Measurements from ENCODE around the gene METTL1.

METTL1 gene

DNA sequence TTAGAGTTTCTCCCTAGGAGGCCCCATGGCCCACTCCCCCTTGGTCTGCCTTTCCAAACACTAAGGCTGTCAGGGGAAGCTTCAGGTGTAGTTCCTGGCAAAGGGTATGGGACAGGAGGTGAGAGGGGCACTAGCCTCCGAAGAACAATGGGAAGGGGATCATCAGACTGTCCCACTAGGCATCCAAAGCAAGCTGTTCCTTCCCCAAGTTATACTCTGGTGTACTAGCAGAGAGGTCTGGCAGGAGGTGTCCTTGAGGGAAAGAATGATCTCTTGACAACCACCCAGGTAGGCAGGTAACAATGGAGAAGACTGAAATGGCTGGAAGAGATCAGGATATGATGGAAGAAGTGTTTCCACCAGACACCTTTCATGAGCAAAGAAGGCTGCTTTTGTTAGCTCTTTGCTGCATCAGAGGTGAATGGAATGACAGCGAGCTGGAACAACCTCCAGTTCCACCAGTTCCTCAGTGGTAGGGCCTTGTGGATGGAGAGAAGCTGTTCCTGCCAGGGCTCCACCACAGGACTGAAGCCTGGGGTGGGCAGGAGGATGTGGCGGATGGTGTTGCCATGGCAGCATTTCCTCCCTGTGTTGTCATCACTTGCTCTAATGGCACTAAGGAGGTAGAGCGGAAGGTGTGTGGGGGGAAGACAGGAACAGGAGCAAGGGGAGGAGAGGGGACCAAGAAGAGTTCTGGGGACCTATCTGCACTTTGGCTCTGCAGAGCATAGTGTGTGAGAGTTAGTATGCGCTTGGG is 31.1 kb downstream of the METTL1 start:
- Mint-ChIP-seq H3K9me3 (peaks cover 8% of the 10 kb centered on the region), H3K27me3 (ENCODE audit: low read depth, poor library complexity) (peaks cover 87% of the 10 kb centered on the region), H3K36me3 (ENCODE audit: low read depth) (peaks cover 3% of the 10 kb centered on the region), H3K4me1 (peaks cover 33% of the 10 kb centered on the region), H3K27ac (no peak overlapping the region), H3K4me3 (no peak overlapping the region)
- DNase-seq, result no peak
- TF ChIP-seq, protein P1, sequence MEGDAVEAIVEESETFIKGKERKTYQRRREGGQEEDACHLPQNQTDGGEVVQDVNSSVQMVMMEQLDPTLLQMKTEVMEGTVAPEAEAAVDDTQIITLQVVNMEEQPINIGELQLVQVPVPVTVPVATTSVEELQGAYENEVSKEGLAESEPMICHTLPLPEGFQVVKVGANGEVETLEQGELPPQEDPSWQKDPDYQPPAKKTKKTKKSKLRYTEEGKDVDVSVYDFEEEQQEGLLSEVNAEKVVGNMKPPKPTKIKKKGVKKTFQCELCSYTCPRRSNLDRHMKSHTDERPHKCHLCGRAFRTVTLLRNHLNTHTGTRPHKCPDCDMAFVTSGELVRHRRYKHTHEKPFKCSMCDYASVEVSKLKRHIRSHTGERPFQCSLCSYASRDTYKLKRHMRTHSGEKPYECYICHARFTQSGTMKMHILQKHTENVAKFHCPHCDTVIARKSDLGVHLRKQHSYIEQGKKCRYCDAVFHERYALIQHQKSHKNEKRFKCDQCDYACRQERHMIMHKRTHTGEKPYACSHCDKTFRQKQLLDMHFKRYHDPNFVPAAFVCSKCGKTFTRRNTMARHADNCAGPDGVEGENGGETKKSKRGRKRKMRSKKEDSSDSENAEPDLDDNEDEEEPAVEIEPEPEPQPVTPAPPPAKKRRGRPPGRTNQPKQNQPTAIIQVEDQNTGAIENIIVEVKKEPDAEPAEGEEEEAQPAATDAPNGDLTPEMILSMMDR (IDR thresholded peaks at IDR 0.05), result no peak

DNA sequence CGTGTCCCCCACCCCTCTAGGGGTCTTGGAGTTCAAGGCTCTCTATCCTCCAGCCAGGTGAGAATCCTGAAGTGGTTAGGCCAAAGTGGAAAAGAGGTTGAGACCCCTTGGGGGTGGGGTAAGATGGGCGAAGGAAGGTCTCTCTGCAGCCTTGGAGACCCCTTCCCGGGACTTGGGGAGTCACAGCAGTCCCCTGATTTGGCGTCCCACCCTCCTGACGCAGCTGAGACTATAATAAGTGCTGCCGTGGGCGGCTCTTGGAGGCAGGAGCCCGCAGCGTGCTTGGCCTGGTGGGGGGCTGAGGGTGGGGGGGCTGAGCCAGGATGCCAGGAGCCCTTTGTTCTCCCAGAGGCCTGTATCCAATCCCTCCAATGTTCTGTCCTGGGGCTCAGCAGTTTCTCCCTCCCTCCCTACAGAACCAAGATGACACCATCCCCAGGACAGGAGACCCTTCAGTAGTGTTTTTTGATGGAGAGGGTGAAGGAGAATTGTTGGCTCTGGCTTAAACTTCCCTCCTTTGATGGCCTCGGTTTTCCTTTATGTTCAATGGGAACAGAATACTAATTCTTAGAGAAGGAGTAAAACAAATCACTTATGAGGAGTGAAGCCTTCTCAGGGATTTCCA is 31.9 kb downstream of the METTL1 start:
- DNase-seq, result no peak
- Mint-ChIP-seq H3K36me3 (ENCODE audit: low read depth) (no peaks in the 10 kb centered on the region), H3K4me1 (peaks cover 27% of the 10 kb centered on the region)

DNA sequence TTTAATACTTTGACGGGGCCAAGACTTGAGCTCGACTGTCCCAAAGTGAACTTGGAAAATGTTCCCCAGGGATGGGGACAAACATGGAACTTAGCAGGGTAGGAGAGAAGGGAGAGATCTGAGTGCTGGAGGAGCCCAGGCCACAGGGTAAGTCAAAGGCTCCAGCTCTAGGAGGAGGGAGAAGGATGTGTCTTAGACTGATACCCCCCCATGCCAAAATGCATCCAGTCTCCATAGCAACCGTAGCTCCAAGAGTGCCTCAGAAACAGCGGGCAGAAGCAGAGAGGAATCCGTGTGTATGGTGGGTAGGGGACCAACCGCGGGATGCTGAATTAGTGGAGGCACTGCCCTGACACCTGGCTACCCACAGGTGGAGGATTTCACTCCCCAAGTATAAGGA is 32.5 kb downstream of the METTL1 start:
- H3K27ac Mint-ChIP-seq, result no peak overlapping the region
- TF ChIP-seq, protein P1 (IDR thresholded peaks at IDR 0.05), result no peak
- peaks cover 8% of the 10 kb centered on the region for H3K9me3 Mint-ChIP-seq
- H3K4me3 Mint-ChIP-seq, result peak overlapping the region; percentile 79
- H3K4me1 Mint-ChIP-seq, result peaks cover 28% of the 10 kb centered on the region
- H3K36me3 Mint-ChIP-seq (ENCODE audit: low read depth), result no peaks in the 10 kb centered on the region
- H3K27me3 Mint-ChIP-seq (ENCODE audit: low read depth, poor library complexity), result peaks cover 92% of the 10 kb centered on the region
- no peak for DNase-seq

More for the DNA sequence above, 31.9 kb downstream of the METTL1 start:
- Mint-ChIP-seq H3K4me3 (no peak overlapping the region), H3K27ac (no peak overlapping the region), H3K27me3 (ENCODE audit: low read depth, poor library complexity) (peaks cover 89% of the 10 kb centered on the region), H3K9me3 (peaks cover 8% of the 10 kb centered on the region)
- TF ChIP-seq, protein P1 (IDR thresholded peaks at IDR 0.05), result no peak

DNA sequence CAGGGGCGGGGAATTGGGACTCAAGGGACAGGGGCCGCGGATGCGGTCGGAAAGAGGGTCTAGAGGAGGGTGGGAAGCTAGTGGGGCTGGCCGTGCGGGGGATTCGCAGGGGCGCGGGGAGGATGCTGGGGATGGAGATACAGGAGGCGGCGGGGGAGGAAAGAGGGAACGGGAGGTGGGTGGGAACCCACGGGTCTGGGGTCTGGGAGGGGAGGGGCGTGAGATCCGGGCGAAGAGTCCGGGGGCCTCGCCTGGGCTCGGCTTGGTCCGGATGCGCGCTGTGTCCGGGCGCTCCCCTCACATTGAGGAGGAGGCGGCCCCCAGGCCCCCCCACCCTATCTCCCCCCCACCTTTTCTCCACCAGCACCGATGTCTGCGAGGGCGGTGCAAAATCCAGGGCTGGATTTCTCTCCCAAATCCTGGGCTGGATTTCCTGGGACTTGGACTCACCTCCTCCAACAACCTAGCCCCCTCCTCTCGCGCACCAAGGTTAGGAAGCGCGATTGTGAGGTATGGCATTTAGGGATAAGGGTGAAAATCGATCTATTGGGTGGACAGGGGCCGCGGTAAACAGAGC is 33.2 kb downstream of the METTL1 start, which contains the start of gene AGAP2:
TSS of gene AGAP2 (minus strand) at position 82 of the 577 bp plus-strand sequence. CDS start 496 bp downstream, outside the sequence.
- TF ChIP-seq, protein P1 (IDR thresholded peaks at IDR 0.05), result no peak
- peaks cover 8% of the 10 kb centered on the region for H3K9me3 Mint-ChIP-seq
- H3K27ac Mint-ChIP-seq, result no peak within 1 kb of the TSS
- H3K4me1 Mint-ChIP-seq, result peaks cover 23% of the 10 kb centered on the region
- DNase-seq, result peak; percentile 51
- H3K36me3 Mint-ChIP-seq (ENCODE audit: low read depth), result no peaks in the 10 kb centered on the region
- peaks cover 98% of the 10 kb centered on the region for H3K27me3 Mint-ChIP-seq (ENCODE audit: low read depth, poor library complexity)
- peak within 1 kb of the TSS; percentile 79 for H3K4me3 Mint-ChIP-seq

DNA sequence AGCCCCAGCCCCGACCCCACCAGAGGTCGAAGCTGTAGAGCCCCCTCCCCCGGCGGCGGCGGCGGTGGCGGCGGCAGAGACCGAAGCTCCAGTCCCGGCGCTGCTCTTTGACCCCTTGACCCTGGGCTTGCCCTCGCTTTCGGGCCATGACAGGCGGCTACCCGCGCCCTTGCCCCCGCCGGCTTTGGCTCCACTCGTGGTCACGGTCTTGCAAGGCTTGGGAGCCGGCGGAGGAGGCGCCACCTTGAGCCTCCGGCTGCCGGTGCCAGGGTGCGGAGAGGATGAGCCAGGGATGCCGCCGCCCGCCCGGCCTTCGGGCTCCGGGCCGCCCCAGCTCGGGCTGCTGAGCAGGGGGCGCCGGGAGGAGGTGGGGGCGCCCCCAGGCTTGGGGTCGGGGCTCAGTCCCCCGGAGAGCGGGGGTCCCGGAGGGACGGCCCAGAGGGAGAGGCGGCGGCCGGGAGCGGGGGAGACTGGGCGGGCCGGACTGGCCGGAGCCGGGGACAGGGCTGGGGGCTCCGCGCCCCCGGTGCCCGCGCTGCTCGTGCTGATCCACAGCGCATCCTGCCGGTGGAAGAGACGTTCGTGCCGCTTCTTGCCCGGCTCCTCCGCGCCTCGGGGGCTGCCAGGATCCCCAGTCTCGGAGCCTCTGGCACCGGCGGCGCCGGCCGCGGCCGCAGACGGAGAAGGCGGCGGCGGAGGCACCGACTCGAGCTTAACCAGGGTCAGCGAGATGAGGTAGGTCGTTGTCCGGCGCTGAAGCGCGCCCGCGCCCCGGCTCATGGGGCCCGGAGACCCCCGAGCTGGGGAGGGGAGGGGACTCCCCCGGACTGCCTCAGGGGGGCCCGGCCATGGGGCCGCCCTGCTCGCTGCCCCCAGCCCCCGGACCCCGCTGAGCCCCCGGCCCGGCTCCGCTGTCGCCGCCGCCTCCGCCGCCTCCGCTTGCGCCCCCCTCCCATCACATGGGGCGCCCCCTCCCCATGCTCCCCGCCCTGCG is 34.1 kb downstream of the METTL1 start:
- Mint-ChIP-seq H3K9me3 (peaks cover 8% of the 10 kb centered on the region), H3K27ac (no peak overlapping the region), H3K27me3 (ENCODE audit: low read depth, poor library complexity) (peaks cover 98% of the 10 kb centered on the region), H3K4me1 (peaks cover 23% of the 10 kb centered on the region), H3K4me3 (no peak overlapping the region), H3K36me3 (ENCODE audit: low read depth) (no peaks in the 10 kb centered on the region)
- peak; percentile 64 for DNase-seq
- TF ChIP-seq, protein P1 (IDR thresholded peaks at IDR 0.05), result no peak
